GM18505 (cell line): ENCODE results near the gene DCAF15.
A peak's percentile ranks its signal among the peaks of the same experiment; 100 is the strongest.

Source experiments
- ATAC-seq: cut with Tn5 transposase; IDR thresholded peaks from one replicate; pipeline ENCODE4 v1.9.1; 2021; ENCODE audit not compliant: unreplicated experiment
- POLR2A ChIP-seq: IDR thresholded peaks from 4 replicates; pipeline ENCODE4 v1.6.1; 2011; ENCODE audit warnings: borderline replicate concordance; ENCODE audit not compliant: insufficient read depth, insufficient read length; ENCODE audit errors: extremely low read depth

Gene DCAF15, protein sequence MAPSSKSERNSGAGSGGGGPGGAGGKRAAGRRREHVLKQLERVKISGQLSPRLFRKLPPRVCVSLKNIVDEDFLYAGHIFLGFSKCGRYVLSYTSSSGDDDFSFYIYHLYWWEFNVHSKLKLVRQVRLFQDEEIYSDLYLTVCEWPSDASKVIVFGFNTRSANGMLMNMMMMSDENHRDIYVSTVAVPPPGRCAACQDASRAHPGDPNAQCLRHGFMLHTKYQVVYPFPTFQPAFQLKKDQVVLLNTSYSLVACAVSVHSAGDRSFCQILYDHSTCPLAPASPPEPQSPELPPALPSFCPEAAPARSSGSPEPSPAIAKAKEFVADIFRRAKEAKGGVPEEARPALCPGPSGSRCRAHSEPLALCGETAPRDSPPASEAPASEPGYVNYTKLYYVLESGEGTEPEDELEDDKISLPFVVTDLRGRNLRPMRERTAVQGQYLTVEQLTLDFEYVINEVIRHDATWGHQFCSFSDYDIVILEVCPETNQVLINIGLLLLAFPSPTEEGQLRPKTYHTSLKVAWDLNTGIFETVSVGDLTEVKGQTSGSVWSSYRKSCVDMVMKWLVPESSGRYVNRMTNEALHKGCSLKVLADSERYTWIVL

DNA sequence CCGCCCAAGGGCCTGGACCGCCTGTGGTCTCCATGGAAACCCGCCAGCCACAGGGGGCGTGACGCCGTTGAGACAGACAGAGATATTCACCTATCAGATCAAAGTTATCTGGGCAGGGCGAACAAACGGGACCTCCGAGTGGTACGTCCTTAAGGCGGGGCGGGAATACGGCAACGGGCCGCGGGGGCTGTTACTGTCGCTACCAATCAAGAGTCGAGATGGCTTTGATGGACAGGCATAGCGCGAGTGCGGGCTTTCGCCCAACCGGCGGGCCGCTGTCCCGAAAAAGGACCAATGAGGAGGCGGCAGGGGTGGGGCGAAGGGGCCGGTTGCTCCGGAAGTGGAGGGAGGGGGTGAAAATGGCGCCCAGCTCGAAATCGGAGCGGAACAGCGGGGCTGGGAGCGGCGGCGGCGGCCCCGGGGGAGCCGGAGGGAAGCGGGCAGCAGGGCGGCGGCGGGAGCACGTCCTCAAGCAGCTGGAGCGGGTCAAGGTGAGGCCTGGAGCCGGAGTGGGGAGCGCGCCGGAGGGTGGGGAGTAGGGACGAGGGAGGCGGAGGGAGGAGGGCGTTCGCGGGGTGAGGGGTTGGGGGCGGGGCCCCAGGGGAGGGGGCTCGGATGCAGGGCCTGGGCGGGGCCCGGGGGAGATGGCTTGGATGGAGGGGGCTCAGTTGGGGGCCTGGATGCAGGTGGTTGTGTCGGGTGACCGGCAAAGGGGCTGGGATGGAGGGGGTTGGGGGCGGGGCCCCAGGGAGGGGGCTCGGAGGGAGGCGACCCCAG, at the start of gene DCAF15:
Gene DCAF15 (plus strand): TSS at position 356 of the 777 bp plus-strand sequence. CDS start 4 bp downstream, at position 360.
- TF ChIP-seq POLR2A, result peak; percentile 68
- ATAC-seq, result peak; percentile 92

DNA sequence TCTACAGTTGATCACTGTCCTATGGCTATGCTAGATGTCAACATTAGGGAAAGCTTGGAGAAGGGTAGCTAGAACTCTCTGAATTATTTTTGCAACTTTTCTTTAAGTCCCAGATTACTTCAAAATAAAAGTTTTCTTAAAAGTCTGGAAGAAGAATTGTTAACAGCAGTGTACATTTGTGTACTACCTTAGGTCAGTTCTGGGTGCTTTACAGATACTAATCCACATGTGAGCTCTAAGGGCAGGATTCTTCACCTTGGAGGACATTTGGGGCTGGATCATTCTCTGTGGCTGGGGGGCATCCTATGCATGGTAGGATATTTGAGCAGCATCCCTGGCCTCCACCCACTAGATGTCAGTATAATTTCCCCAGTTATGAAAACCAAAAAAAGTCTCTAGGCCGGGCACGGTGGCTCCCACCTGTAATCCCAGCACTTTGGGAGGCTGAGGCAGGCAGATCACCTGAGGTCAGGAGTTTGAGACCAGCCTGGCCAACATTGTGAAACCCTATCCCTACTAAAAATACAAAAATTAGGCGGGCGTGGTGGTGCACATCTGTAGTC, 49.2 kb upstream of the DCAF15 start:
- ATAC-seq, result no peak
- TF ChIP-seq POLR2A, result no peak

DNA sequence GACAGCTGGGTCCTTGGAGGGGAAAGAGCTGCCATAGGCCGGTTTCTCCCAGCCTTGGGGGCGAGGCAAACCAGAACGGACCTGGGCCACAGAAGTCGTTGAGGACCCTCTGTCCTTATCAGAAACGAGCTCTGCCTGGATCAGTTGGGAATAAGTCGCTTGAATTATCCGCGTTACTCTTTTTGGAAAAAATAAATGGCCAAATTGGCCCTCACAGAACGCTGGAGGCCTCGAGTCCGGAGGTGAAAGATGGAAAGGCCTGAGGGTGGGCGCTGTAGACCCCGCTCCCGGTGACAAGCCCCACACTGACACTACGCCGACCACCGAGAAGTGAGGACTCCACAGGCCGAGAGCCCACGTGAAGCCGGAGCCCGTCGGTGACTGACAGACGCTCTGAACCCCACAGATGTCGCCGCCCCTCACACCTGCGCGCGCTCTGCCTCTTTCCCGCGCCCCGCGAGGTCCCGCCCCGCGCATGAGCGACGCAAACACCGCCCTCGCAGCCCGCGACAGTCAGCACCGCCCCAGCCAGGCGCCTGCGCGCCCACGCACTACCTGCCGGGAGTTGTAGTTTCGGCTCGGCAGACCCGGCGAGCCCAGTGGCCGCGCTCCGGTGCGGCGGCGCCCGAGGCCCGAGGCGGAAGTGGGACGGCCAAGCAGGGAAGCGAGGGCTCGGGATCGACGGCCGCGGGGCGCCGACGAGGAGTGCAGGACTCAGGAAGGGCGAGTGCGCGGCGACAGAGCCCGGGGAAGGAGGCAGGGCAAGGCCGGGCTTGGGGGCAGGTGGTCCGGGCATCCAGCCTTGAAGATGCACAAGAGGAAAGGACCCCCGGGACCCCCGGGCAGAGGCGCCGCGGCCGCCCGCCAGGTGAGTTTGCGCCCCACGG, 46.4 kb upstream of the DCAF15 start, which contains the start of the genes BRME1 and CC2D1A:
Gene BRME1 (minus strand): TSS at position 484 of the 887 bp plus-strand sequence. CDS start 1,225 bp downstream, outside the sequence.
Gene CC2D1A (plus strand): TSS at position 568 of the 887 bp plus-strand sequence. CDS start 241 bp downstream, at position 809.
- ATAC-seq, result peak; percentile 88
- peak; percentile 67 for TF ChIP-seq POLR2A

DNA sequence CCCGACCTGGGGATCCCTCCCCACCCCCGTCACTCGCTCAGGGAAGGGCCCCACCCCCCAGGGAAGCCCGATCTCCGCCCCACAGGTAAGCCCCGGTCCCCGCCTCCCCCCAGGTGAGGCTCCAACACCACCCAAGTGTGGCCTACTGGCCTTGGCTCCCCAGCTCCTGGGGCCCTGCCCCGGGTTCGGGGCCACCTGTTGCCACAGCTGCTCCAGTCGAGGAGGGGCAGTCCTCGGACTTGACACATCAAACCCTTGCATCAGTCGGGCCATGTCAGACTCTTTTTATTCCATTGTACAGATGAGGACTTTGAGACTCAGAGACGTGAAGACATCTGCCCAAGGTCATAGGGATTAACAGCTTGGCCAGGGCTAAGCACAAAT, 45.8 kb upstream of the DCAF15 start:
- no peak for TF ChIP-seq POLR2A
- peak; percentile 23 for ATAC-seq

DNA sequence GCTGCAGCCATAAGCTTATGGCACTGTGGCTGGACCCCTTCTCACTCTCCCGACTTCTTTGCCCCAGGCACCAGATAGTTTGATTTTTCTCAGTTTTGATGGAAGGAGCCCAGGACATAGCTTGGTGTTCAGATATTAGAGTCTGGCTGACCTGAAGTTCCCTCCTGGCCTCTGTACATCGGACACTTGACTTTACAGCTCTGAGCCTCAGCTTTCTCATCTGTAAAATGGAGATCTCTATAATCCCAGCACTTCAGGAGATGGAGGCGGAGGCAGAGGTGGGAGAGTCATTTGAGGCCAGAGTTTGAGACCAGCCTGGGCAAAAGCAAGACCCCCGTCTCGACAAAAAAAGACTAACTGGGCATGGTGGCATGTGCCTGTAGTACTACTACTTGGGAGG, 45.4 kb upstream of the DCAF15 start:
- no peak for TF ChIP-seq POLR2A
- ATAC-seq, result no peak

DNA sequence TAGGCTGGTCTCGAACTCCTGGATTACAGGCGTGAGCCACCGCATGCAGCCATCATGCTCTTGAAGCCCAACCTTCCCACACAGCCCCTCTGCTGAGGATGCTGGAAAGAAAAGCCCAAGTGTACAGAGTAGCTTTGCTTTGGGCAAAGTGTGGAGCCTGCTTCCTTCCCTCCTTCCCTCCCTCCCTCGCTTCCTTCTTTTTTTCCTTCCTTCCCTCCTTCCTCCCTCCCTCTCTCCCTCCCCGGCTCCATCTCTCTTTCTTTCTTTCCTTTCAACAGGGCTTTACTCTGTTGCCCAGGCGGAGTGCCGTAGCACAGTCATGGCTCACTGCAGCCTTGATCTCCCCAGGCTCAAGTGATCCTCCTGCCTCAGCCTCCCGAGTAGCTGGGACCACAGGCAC, 43.6 kb upstream of the DCAF15 start:
- no peak for TF ChIP-seq POLR2A
- ATAC-seq, result no peak

DNA sequence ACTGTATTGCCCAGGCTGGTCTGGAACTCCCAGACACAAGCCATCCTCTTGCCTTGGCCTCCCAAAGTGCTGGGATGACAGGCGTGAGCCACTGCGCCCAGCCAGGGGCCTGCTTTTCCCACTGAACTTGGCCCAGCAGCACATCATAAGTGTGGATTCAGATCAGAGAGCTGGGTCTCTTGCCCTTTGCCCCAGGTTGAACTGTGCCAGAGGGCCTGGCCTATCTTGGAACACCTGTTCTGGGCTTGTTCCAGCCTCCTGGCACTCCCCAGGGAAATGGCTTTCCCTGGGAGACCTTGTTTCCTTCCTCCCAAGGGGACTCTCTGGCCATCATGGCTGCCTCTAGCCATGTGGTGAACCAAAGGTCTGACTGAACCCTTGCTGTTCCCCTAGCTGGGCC, 42.9 kb upstream of the DCAF15 start:
- no peak for TF ChIP-seq POLR2A
- no peak for ATAC-seq

DNA sequence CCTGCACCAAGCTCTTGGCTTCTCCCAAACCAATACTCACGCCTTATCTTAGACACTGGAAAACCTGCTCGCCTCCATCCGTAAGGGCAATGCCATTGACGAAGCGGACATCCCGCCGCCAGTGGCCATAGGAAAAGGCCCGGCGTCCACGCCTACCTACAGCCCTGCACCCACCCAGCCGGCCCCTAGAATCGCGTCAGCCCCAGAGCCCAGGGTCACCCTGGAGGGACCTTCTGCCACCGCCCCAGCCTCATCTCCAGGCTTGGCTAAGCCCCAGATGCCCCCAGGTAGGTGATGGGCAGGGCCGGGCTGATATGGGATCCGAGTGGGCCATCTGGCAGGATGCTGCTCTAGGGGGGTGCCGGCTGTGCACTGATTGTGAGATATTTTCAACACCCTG, 39.0 kb upstream of the DCAF15 start:
- no peak for ATAC-seq
- no peak for TF ChIP-seq POLR2A

DNA sequence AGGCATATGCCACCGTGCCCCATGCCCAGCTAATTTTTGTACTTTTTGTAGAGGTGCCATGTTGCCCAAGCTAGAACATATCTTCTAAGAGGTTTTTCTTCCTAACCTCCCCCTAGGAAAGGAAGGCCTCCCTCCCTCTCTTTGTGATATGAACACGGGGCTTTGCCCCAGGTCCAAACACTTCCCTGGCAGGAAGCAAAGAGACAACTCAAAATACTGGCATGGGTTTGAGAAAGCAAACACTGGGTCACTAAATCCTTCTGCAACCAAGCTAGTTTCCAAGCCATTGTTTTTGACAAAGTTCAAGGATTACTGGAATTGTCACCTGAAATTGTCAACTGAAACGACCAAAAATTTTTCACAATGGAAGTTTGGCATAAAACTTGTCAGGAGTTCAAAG, 37.5 kb upstream of the DCAF15 start:
- no peak for TF ChIP-seq POLR2A
- no peak for ATAC-seq

DNA sequence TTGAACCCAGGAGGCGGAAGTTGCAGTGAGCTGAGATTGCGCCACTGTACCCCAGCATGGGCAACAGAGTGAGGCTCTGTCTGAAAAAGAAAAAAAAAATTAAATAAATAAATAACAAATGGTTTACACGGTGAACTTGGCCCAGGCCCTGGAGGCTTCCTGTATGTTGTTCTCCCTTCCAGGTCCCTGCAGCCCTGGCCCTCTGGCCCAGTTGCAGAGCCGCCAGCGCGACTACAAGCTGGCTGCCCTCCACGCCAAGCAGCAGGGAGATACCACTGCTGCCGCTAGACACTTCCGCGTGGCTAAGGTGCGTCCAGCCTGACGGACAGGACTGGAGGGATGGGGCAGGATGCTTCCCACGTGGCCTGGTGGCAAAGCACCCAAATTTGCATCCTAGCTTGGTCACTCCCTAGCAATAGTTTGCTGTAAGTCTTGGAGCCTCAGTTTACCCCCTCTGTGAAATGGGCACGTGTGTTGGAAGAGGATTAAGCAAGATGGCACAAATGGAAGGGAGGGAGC, 34.4 kb upstream of the DCAF15 start:
- no peak for ATAC-seq

DNA sequence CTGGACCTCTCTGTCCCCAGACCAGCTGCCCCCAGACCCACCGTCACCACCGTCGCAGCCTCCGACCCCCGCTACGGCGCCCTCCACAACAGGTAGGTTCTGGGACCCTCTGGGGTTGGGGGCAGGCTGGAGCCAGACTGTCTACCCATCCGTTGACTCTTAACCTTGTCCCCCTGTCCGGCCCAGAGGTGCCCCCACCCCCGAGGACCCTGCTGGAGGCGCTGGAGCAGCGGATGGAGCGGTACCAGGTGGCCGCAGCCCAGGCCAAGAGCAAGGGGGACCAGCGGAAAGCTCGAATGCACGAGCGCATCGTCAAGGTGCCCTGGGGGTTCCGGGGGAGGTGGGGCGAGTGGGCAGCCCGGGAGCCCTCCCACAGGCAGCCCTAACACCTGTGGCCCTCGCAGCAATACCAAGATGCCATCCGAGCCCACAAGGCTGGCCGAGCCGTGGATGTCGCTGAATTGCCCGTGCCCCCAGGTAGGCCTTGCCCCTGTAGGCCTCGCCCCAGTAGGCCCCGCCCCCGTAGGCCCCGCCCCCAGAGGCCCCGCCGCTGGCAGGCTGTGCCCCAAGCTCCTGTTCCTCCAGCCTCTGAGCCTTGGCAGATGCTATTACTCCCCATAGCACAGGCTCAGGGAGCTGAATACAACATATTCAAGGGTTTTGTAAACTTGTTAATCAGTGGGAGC, 33.4 kb upstream of the DCAF15 start:
- no peak for ATAC-seq
- no peak for TF ChIP-seq POLR2A

More for the DNA sequence above, 34.4 kb upstream of the DCAF15 start:
- TF ChIP-seq POLR2A, result no peak
